Neutrophil (primary cell): Measurements from ENCODE around the gene PRMT9.

ENCODE experiments used
- H3K27ac ChIP-seq: fragments of 200-600 bp; sonication (generic); 2 replicates; pipeline ENCODE4 v1.5.1; 2016; ENCODE audit warnings: mild to moderate bottlenecking, moderate library complexity
- H3K27me3 ChIP-seq: fragments of 200-600 bp; sonication (generic); 2 replicates; pipeline ENCODE4 v1.6.0; 2016; ENCODE audit warnings: mild to moderate bottlenecking
- H3K36me3 ChIP-seq: fragments of 200-600 bp; sonication (generic); 2 replicates; pipeline ENCODE4 v1.5.1; 2017
- H3K4me1 ChIP-seq, 2 experiments: fragments of 200-600 bp in 1 of 2; sonication (generic) in 1 of 2; 1 replicate in 1 of 2; 2 replicates in 1 of 2; pipeline versions ENCODE4 v1.5.1 to v1.6.1; 2013 to 2016; ENCODE audit warnings: low read depth in 1 of 2, low read length in 1 of 2, mild to moderate bottlenecking in 1 of 2, moderate library complexity in 1 of 2; ENCODE audit not compliant: control insufficient read depth in 1 of 2, insufficient read depth in 1 of 2
- H3K4me3 ChIP-seq, 2 experiments: fragments of 200-600 bp in 1 of 2; sonication (generic) in 1 of 2; 1 replicate in 1 of 2; 2 replicates in 1 of 2; pipeline ENCODE4 v1.5.1; 2013 to 2016; ENCODE audit warnings: low read depth in 1 of 2, low read length in 1 of 2, mild to moderate bottlenecking in 1 of 2, moderate library complexity in 1 of 2
- H3K9me3 ChIP-seq: fragments of 200-600 bp; sonication (generic); 2 replicates; pipeline ENCODE4 v1.5.1; 2016
- TF ChIP-seq, protein P1 (sequence below): fragments of 200-600 bp; sonication (generic); IDR thresholded peaks from 2 replicates; pipeline ENCODE4 v1.5.1; 2016; ENCODE audit warnings: antibody characterized with exemption

PRMT9 gene

GRCh38 chr4:147633113-147633512, 50.9 kb downstream of the PRMT9 start:
- Histone ChIP-seq H3K4me1 (no peaks in the 10 kb centered on the region), H3K9me3 (no peaks in the 10 kb centered on the region), H3K4me3 (no peak overlapping the region), H3K27me3 (no peaks in the 10 kb centered on the region), H3K36me3 (peaks cover 96% of the 10 kb centered on the region), H3K27ac (no peak overlapping the region)
- TF ChIP-seq, protein P1, sequence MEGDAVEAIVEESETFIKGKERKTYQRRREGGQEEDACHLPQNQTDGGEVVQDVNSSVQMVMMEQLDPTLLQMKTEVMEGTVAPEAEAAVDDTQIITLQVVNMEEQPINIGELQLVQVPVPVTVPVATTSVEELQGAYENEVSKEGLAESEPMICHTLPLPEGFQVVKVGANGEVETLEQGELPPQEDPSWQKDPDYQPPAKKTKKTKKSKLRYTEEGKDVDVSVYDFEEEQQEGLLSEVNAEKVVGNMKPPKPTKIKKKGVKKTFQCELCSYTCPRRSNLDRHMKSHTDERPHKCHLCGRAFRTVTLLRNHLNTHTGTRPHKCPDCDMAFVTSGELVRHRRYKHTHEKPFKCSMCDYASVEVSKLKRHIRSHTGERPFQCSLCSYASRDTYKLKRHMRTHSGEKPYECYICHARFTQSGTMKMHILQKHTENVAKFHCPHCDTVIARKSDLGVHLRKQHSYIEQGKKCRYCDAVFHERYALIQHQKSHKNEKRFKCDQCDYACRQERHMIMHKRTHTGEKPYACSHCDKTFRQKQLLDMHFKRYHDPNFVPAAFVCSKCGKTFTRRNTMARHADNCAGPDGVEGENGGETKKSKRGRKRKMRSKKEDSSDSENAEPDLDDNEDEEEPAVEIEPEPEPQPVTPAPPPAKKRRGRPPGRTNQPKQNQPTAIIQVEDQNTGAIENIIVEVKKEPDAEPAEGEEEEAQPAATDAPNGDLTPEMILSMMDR = no peak

- TF ChIP-seq, protein P1 = no peak
- no peaks in the 10 kb centered on the region for H3K27me3 ChIP-seq
- H3K9me3 ChIP-seq = no peaks in the 10 kb centered on the region
- peaks cover 96% of the 10 kb centered on the region for H3K36me3 ChIP-seq
- H3K4me3 ChIP-seq = no peak overlapping the region
- no peak overlapping the region for H3K27ac ChIP-seq
- no peaks in the 10 kb centered on the region for H3K4me1 ChIP-seq
These were observed 53.9 kb downstream of the PRMT9 start for GRCh38 chr4:147629783-147630730.

DNA sequence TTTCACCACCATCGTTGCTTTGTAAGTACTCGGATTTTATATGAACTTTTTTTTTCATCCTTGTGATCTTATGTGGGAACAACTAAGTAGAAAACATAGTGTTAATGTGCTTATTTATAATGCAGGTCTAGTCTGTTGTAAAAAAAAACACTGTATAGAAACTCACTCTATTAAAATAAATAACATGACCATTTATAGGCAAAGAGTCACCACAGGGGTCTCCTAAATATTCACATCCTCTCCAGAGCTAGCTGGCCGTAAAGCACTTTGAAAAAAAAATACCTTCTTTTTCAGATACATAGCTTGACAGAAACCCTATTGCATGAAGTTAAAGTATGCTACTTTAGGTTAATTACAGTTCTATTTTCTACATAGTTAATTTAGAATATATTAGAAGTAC, 55.5 kb downstream of the PRMT9 start:
- peaks cover 88% of the 10 kb centered on the region for H3K36me3 ChIP-seq
- TF ChIP-seq, protein P1 = no peak
- no peak overlapping the region for H3K27ac ChIP-seq
- no peaks in the 10 kb centered on the region for H3K9me3 ChIP-seq
- no peak overlapping the region for H3K4me3 ChIP-seq
- H3K27me3 ChIP-seq = no peaks in the 10 kb centered on the region
- no peaks in the 10 kb centered on the region for H3K4me1 ChIP-seq

DNA sequence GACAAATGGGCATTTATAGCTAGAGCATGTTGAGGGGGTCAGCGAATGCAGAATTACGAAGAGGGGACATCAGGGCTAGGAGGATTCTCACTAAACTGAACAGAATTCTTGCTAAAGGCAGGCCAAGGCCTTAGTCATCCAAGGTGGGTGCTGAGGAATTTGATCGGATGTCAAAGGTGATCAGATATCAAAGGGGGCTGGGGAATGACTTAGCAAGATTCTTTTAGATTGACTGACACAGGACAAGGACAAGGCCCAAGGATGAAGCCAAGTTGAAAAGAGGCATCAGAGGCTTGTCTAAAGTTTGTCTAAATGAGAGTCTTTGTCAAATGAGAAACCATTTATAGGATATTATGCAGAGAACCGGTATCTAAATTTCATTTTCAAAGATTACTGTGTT, 57.1 kb downstream of the PRMT9 start:
- Histone ChIP-seq H3K36me3 (peaks cover 91% of the 10 kb centered on the region), H3K4me3 (no peak overlapping the region), H3K4me1 (no peaks in the 10 kb centered on the region), H3K27ac (no peak overlapping the region), H3K27me3 (no peaks in the 10 kb centered on the region), H3K9me3 (no peaks in the 10 kb centered on the region)
- TF ChIP-seq, protein P1 = no peak

- H3K4me1 ChIP-seq = no peaks in the 10 kb centered on the region
- TF ChIP-seq, protein P1 = no peak
- H3K36me3 ChIP-seq = peaks cover 79% of the 10 kb centered on the region
- H3K4me3 ChIP-seq = no peak overlapping the region
- H3K9me3 ChIP-seq = no peaks in the 10 kb centered on the region
- no peaks in the 10 kb centered on the region for H3K27me3 ChIP-seq
- H3K27ac ChIP-seq = no peak overlapping the region
These were observed 58.2 kb downstream of the PRMT9 start for GRCh38 chr4:147625733-147626132.
